ENCODE results near the gene HECW1. TPM values are rescaled to one million over a fixed set of nuclear protein-coding genes. Genes with fewer than 3 reads are reported as not detected.

HECW1 gene
- total RNA-seq, 1 experiment from 2014 or later: 1.8 TPM

- ChIA-PET POLR2A (no interaction called here), CTCF (no interaction called here)
- no peak for TF ChIP-seq CTCF (IDR thresholded peaks at IDR 0.05; ENCODE audit: insufficient read depth in 1 of 2, low read depth in 1 of 2, low read length in 1 of 2, severe bottlenecking in 1 of 2, unreplicated experiment in 1 of 2)
- intact Hi-C loops (cut with micrococcal nuclease; ENCODE audit: unreplicated experiment): no loop called here
- Mint-ChIP-seq H3K4me3 (ENCODE audit: unreplicated experiment) (no peak overlapping the region), H3K36me3 (ENCODE audit: insufficient read depth, unreplicated experiment) (no peaks in the 10 kb centered on the region), H3K4me1 (ENCODE audit: low read depth, unreplicated experiment) (no peaks in the 10 kb centered on the region), H3K27ac (ENCODE audit: unreplicated experiment) (no peak overlapping the region), H3K27me3 (ENCODE audit: insufficient read depth, unreplicated experiment) (no peaks in the 10 kb centered on the region), H3K9me3 (ENCODE audit: unreplicated experiment) (no peaks in the 10 kb centered on the region)
- Histone ChIP-seq H3K9me3 (no peaks in the 10 kb centered on the region), H3K36me3 (ENCODE audit: control insufficient read depth, insufficient read depth, low read length) (no peaks in the 10 kb centered on the region), H3K27me3 (replicated peaks; ENCODE audit: control insufficient read depth, insufficient read depth, low read length) (no peaks in the 10 kb centered on the region), H3K4me3 (ENCODE audit: low read depth, low read length) (no peak overlapping the region), H3K4me1 (peaks cover 6% of the 10 kb centered on the region; the same call in 1 of the 2 replicates)
- no peak for DNase-seq
- BruUV-seq (replicated peaks): no TSS peak
Observed at GRCh38 chr7:43516581-43517342, 404.3 kb downstream of the HECW1 start.

GRCh38 chr7:43517464-43517863 is 405.0 kb downstream of the HECW1 start:
- ChIA-PET CTCF (no interaction called here), POLR2A (no interaction called here)
- Mint-ChIP-seq H3K4me1 (ENCODE audit: low read depth, unreplicated experiment) (no peaks in the 10 kb centered on the region), H3K9me3 (ENCODE audit: unreplicated experiment) (no peaks in the 10 kb centered on the region), H3K27me3 (ENCODE audit: insufficient read depth, unreplicated experiment) (no peaks in the 10 kb centered on the region), H3K27ac (ENCODE audit: unreplicated experiment) (no peak overlapping the region), H3K36me3 (ENCODE audit: insufficient read depth, unreplicated experiment) (no peaks in the 10 kb centered on the region), H3K4me3 (ENCODE audit: unreplicated experiment) (no peak overlapping the region)
- DNase-seq: no peak
- no TSS peak for BruUV-seq (replicated peaks)
- Histone ChIP-seq H3K4me3 (ENCODE audit: low read depth, low read length) (no peak overlapping the region), H3K4me1 (peaks cover 6% of the 10 kb centered on the region; the same call in 1 of the 2 replicates), H3K36me3 (ENCODE audit: control insufficient read depth, insufficient read depth, low read length) (no peaks in the 10 kb centered on the region), H3K27me3 (replicated peaks; ENCODE audit: control insufficient read depth, insufficient read depth, low read length) (no peaks in the 10 kb centered on the region), H3K9me3 (no peaks in the 10 kb centered on the region)
- intact Hi-C loops (cut with micrococcal nuclease; ENCODE audit: unreplicated experiment): no loop called here
- TF ChIP-seq CTCF (IDR thresholded peaks at IDR 0.05; ENCODE audit: insufficient read depth in 1 of 2, low read depth in 1 of 2, low read length in 1 of 2, severe bottlenecking in 1 of 2, unreplicated experiment in 1 of 2): no peak

- Histone ChIP-seq H3K27me3 (replicated peaks; ENCODE audit: control insufficient read depth, insufficient read depth, low read length) (no peaks in the 10 kb centered on the region), H3K4me3 (ENCODE audit: low read depth, low read length) (no peak overlapping the region), H3K9me3 (no peaks in the 10 kb centered on the region), H3K4me1 (peaks cover 6% of the 10 kb centered on the region; the same call in 1 of the 2 replicates), H3K36me3 (ENCODE audit: control insufficient read depth, insufficient read depth, low read length) (no peaks in the 10 kb centered on the region)
- no peaks in the 10 kb centered on the region for H3K27me3 Mint-ChIP-seq (ENCODE audit: insufficient read depth, unreplicated experiment)
- TF ChIP-seq CTCF (IDR thresholded peaks at IDR 0.05; ENCODE audit: insufficient read depth in 1 of 2, low read depth in 1 of 2, low read length in 1 of 2, severe bottlenecking in 1 of 2, unreplicated experiment in 1 of 2): no peak
- no peaks in the 10 kb centered on the region for H3K36me3 Mint-ChIP-seq (ENCODE audit: insufficient read depth, unreplicated experiment)
- intact Hi-C loops (cut with micrococcal nuclease; ENCODE audit: unreplicated experiment): no loop called here
- BruUV-seq (replicated peaks): no TSS peak
- H3K4me1 Mint-ChIP-seq (ENCODE audit: low read depth, unreplicated experiment): no peaks in the 10 kb centered on the region
- DNase-seq: no peak
- POLR2A ChIA-PET: interaction anchor here (0.9 kb wide), 1 partner anchor 18 kb away, joined by 3 read pairs; no protein-coding TSS in a partner anchor
- no peaks in the 10 kb centered on the region for H3K9me3 Mint-ChIP-seq (ENCODE audit: unreplicated experiment)
- H3K4me3 Mint-ChIP-seq (ENCODE audit: unreplicated experiment): no peak overlapping the region
- CTCF ChIA-PET: no interaction called here
- no peak overlapping the region for H3K27ac Mint-ChIP-seq (ENCODE audit: unreplicated experiment)
Observed at GRCh38 chr7:43520201-43520600, 407.8 kb downstream of the HECW1 start.
